Ishikawa (cell line): Measurements from ENCODE around the gene LILRB2.

Experiments
- CEBPB ChIP-seq: IDR thresholded peaks from 2 replicates; pipeline ENCODE4 v1.6.1; 2012
- CREB1 ChIP-seq: IDR thresholded peaks from 2 replicates; pipeline ENCODE4 v1.6.1; 2012; ENCODE audit warnings: low read depth
- EGR1 ChIP-seq: IDR thresholded peaks from 2 replicates; pipeline ENCODE4 v1.6.1; 2012
- EP300 ChIP-seq: IDR thresholded peaks from 2 replicates; pipeline ENCODE4 v1.6.1; 2012; ENCODE audit warnings: borderline replicate concordance
- FOXM1 ChIP-seq: IDR thresholded peaks from 2 replicates; pipeline ENCODE4 v1.6.1; 2012; ENCODE audit warnings: low read depth, borderline replicate concordance
- NFIC ChIP-seq: IDR thresholded peaks from 2 replicates; pipeline ENCODE4 v1.6.1; 2012
- RAD21 ChIP-seq: IDR thresholded peaks from 2 replicates; pipeline ENCODE4 v1.6.1; 2012; ENCODE audit warnings: low read depth
- REST ChIP-seq: IDR thresholded peaks from 2 replicates; pipeline ENCODE4 v1.6.1; 2012; ENCODE audit warnings: low read depth, mild to moderate bottlenecking
- TAF1 ChIP-seq: IDR thresholded peaks from 2 replicates; pipeline ENCODE4 v1.6.1; 2012; ENCODE audit warnings: low read depth, mild to moderate bottlenecking
- TCF12 ChIP-seq: IDR thresholded peaks from 2 replicates; pipeline ENCODE4 v1.6.1; 2012; ENCODE audit warnings: low read depth
- TEAD4 ChIP-seq: IDR thresholded peaks from 2 replicates; pipeline ENCODE4 v1.6.1; 2012
- USF1 ChIP-seq: IDR thresholded peaks from 2 replicates; pipeline ENCODE4 v1.6.1; 2012
- YY1 ChIP-seq: IDR thresholded peaks from 2 replicates; pipeline ENCODE4 v1.6.1; 2012; ENCODE audit warnings: low read depth
- ZBTB7A ChIP-seq: IDR thresholded peaks from 2 replicates; pipeline ENCODE4 v1.6.1; 2012; ENCODE audit warnings: low read depth
- TF ChIP-seq, protein P1 (sequence below): IDR thresholded peaks from 2 replicates; pipeline ENCODE4 v1.6.1; 2012

LILRB2 gene

GRCh38 chr19:54299126-54299498 is 18.2 kb upstream of the LILRB2 start:
- TF ChIP-seq CEBPB: no peak
- TF ChIP-seq, protein P1, sequence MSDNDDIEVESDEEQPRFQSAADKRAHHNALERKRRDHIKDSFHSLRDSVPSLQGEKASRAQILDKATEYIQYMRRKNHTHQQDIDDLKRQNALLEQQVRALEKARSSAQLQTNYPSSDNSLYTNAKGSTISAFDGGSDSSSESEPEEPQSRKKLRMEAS: no peak
- TF ChIP-seq YY1: no peak
- no peak for TF ChIP-seq FOXM1

GRCh38 chr19:54298357-54299125 is 17.6 kb upstream of the LILRB2 start:
- TF ChIP-seq ZBTB7A (no peak), RAD21 (no peak), CREB1 (no peak), USF1 (no peak), NFIC (no peak), EP300 (no peak), TAF1 (no peak), REST (no peak), CEBPB (no peak)

DNA sequence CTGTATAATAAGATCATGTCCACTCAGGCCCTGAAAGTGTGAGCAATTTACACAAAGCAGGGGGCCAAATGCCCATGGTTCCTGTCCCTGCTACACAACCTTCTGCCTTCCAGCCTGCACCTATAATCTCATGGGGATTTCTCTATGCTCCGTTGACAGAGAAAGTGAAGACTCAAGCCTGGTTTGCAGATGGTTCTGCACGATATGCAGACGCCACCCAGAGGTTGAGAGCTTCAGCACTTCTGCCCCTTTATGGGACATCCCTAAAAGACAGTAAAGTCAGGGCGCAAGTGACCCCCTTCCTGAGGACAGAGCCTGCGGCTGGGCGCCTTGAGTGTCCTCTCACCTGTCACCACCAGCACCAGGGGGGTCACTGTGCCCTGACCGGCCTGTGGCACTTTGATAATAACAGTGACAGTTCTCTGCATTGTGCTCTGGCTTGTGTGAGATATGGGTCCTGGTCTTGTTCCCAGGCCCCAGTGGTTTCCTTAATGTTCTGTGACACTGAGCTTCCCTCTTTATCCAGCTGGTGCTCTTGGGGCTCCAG is 16.9 kb upstream of the LILRB2 start:
- TF ChIP-seq REST (no peak), TCF12 (no peak), TEAD4 (no peak), EP300 (no peak), TAF1 (no peak), FOXM1 (no peak), NFIC (no peak), EGR1 (no peak), CEBPB (no peak), ZBTB7A (no peak), YY1 (no peak), USF1 (no peak)

- TF ChIP-seq, protein P1: no peak
- TF ChIP-seq EGR1: no peak
- TF ChIP-seq FOXM1: no peak
- TF ChIP-seq ZBTB7A: no peak
- TF ChIP-seq TEAD4: no peak
- no peak for TF ChIP-seq TCF12
- no peak for TF ChIP-seq TAF1
- TF ChIP-seq USF1: no peak
- TF ChIP-seq RAD21: no peak
- TF ChIP-seq NFIC: no peak
Measured at GRCh38 chr19:54294539-54294938, 13.6 kb upstream of the LILRB2 start.

GRCh38 chr19:54287456-54287855 is 6.5 kb upstream of the LILRB2 start:
- TF ChIP-seq RAD21: no peak
- TF ChIP-seq CREB1: no peak
- TF ChIP-seq EP300: no peak
- TF ChIP-seq, protein P1: no peak
- TF ChIP-seq CEBPB: no peak
- no peak for TF ChIP-seq NFIC
- no peak for TF ChIP-seq REST
- TF ChIP-seq TCF12: no peak
- TF ChIP-seq TAF1: no peak
- no peak for TF ChIP-seq ZBTB7A
- no peak for TF ChIP-seq YY1
- no peak for TF ChIP-seq EGR1
- no peak for TF ChIP-seq USF1
